Measurements from ENCODE around the gene ZBED1.
"Not testable (repeated sequence)": the region's sequence is repeated elsewhere in the genome, so short reads cannot be mapped to it uniquely, and the experiment has no call there.

Gene ZBED1

GRCh38 chrX:2457289-2458133, 43.3 kb downstream of the ZBED1 start:
- DNase-seq (ENCODE audit: extremely low read depth in 1 of 2, low read depth in 1 of 2), result no peak

DNA sequence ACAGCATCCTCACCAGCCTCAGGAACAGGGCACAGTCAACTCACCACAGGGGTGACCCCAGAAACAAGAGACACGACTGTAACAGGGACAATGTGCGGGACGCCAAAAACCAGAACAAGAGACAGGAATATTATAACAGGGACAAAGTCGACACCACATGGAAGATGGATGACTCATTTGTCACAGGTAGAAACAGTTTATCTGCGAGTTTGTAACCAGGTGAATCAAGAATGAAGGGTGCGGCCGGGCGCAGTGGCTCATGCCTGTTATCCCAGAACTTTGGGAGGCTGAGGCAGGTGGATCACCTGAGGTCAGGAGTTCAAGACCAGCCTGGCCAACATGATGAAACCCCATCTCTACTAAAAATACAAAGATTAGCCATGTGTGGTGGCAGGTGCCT, 44.7 kb downstream of the ZBED1 start:
- not testable (repeated sequence) for DNase-seq (ENCODE audit: extremely low read depth in 1 of 2, low read depth in 1 of 2)

GRCh38 chrX:2454620-2455019, 46.2 kb downstream of the ZBED1 start:
- not testable (repeated sequence) for DNase-seq (ENCODE audit: extremely low read depth in 1 of 2, low read depth in 1 of 2)

- DNase-seq (ENCODE audit: extremely low read depth in 1 of 2, low read depth in 1 of 2), result no peak
These were observed 48.0 kb downstream of the ZBED1 start for GRCh38 chrX:2452799-2453198.

- DNase-seq (ENCODE audit: extremely low read depth in 1 of 2, low read depth in 1 of 2), result no peak
These were observed 48.4 kb downstream of the ZBED1 start for GRCh38 chrX:2452317-2452784.

- no peak for DNase-seq (ENCODE audit: extremely low read depth in 1 of 2, low read depth in 1 of 2)
These were observed 49.1 kb downstream of the ZBED1 start for GRCh38 chrX:2451501-2452316.

DNA sequence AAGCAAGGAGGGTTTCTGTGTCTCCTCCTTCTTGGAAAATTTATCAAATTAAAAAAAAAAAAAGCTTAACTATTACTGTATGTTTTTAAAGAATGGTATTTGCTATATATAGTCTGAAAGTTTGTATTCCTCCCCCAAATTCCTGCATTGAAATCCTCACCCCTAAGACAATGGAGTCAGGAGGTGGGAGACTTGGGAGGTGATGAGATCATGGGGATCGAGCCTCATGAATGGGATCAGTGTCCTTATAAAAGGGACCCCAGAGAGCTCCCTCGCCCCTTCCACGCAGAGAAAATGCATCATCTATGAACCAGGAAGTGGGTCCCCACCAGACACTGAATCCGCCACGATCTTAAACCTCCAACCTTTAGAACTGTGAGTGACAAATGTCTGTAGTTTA, 50.1 kb downstream of the ZBED1 start:
- no peak for DNase-seq (ENCODE audit: extremely low read depth in 1 of 2, low read depth in 1 of 2)

GRCh38 chrX:2449135-2449886, 51.5 kb downstream of the ZBED1 start:
- DNase-seq (ENCODE audit: extremely low read depth in 1 of 2, low read depth in 1 of 2), result no peak

- no peak for DNase-seq (ENCODE audit: extremely low read depth in 1 of 2, low read depth in 1 of 2)
These were observed 53.3 kb downstream of the ZBED1 start for GRCh38 chrX:2447484-2447883.

- DNase-seq (ENCODE audit: extremely low read depth in 1 of 2, low read depth in 1 of 2), result no peak
These were observed 54.0 kb downstream of the ZBED1 start for GRCh38 chrX:2446815-2447214.

DNA sequence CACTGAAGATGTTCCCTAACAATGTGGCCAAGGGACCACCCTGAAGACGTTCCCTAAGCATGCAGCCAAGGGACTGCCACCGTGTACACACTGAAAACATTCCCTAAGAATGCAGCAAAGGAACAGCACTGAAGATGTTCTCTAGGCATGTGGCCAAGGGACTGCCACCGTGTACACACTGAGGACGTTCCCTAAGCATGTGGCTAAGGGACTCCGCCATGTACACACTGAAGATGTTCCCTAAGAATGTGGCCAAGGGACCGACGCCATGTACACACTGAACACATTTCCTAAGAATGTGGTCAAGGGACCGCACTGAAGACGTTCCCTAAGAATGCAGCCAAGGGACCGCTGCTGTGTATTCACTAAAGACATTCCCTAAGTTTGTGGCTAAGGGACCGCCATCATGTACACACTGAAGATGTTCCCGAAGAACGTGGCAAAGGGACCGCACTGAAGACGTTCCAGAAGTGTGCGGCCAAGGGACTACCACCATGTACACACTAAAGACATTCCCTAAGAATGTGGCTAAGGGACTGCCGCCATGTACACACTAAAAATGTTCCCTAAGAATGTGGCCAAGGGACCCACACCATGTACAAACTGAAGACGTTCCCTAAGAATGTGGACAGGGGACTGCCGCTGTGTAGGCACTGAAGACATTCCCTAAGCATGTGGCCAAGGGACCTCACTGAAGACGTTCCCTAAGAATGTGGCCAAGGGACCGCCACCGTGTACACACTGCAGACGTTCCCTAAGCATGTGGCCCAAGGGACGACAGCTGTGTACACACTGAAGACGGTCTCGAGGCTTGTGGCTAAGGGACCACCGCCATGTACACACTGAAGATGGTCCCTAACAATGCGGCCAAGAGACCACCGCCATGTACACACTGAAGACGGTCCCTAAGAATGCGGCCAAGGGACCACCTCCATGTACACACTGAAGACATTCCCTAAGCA, 54.8 kb downstream of the ZBED1 start:
- no peak for DNase-seq (ENCODE audit: extremely low read depth in 1 of 2, low read depth in 1 of 2)

DNA sequence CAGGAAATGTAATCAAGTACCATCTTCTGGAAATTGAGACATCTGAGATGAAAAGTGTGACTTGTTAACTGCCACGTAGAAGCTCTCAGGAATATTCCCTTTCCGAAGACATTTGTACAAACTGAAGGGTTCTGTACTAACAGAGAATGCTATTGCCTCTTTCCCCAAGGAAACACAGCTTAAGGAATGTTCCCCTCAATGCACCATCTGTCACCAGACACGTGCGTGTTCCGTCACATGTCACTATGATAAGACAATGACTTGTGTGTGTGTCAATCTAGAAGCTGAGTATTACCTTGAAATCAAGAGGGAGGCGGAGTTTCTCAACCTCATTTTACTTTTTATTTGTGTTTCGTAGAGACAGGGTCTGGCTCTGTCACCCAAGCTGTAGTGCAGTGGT, 58.1 kb downstream of the ZBED1 start:
- DNase-seq (ENCODE audit: extremely low read depth in 1 of 2, low read depth in 1 of 2), result no peak

DNA sequence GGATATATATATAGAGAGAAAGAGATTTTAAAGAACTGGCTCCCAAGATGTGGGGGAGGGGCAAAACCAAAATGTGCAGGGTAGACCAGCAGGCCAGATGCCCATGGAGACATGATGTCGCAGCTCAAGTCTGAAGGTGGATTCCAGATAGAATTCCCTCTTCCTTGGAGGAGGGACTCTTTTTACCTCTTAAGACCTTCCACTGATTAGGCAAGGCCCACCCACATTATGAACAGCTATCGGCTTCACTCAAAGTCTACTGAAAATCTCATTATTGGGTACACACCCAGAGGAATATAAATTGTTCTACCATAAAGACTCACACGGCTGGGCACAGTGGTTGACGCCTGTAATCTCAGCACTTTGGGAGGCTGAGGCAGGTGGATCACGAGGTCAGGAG, 59.3 kb downstream of the ZBED1 start:
- DNase-seq (ENCODE audit: extremely low read depth in 1 of 2, low read depth in 1 of 2), result no peak

GRCh38 chrX:2439613-2440012, 61.2 kb downstream of the ZBED1 start:
- no peak for DNase-seq (ENCODE audit: extremely low read depth in 1 of 2, low read depth in 1 of 2)
